DND-41 (cell line): Measurements from ENCODE around the gene NUPR1.

Source experiments
- ATAC-seq: fragments of 200-7000 bp; cut with Tn5 transposase; 3 replicates; pipeline ENCODE4 v1.9.1; 2021; ENCODE audit warnings: low read depth; ENCODE audit not compliant: insufficient read depth
- DNase-seq: peaks from one replicate; pipeline ENCODE4 v3.0.0-alpha.2; 2020
- H2AFZ ChIP-seq: 2 replicates; pipeline ENCODE4 v1.6.0; 2012; ENCODE audit warnings: low read depth, low read length
- H3K27ac ChIP-seq: 2 replicates; pipeline ENCODE4 v1.5.1; 2012; ENCODE audit warnings: low read length, inconsistent platforms
- H3K27me3 ChIP-seq: fragments of 200-600 bp; sonication (generic); 2 replicates; pipeline ENCODE4 v1.6.0; 2012; ENCODE audit warnings: low read length, mild to moderate bottlenecking, inconsistent platforms; ENCODE audit not compliant: insufficient read depth, poor library complexity
- H3K36me3 ChIP-seq: 2 replicates; pipeline ENCODE4 v1.5.1; 2012; ENCODE audit warnings: low read length, inconsistent platforms; ENCODE audit not compliant: insufficient read depth
- H3K4me1 ChIP-seq: 2 replicates; pipeline ENCODE4 v1.5.1; 2012; ENCODE audit warnings: mild to moderate bottlenecking, low read length; ENCODE audit not compliant: insufficient read depth
- H3K4me2 ChIP-seq: 2 replicates; pipeline ENCODE4 v1.6.0; 2012; ENCODE audit warnings: mild to moderate bottlenecking, moderate library complexity, low read length, inconsistent platforms; ENCODE audit not compliant: insufficient read depth
- H3K4me3 ChIP-seq, 2 experiments: fragments of 200-600 bp in 1 of 2; shearing (Covaris generic) in 1 of 2; 2 replicates each; pipeline ENCODE4 v1.5.1; 2012 to 2016; ENCODE audit warnings: inconsistent platforms in 2 of 2, low read length in 2 of 2, mild to moderate bottlenecking in 2 of 2, low read depth in 1 of 2, moderate library complexity in 1 of 2
- H3K79me2 ChIP-seq: 2 replicates; pipeline ENCODE4 v1.6.0; 2012; ENCODE audit warnings: low read length, inconsistent platforms; ENCODE audit not compliant: insufficient read depth
- H3K9ac ChIP-seq: 2 replicates; pipeline ENCODE4 v1.6.0; 2012; ENCODE audit warnings: low read depth, mild to moderate bottlenecking, inconsistent platforms, low read length, moderate library complexity
- H3K9me3 ChIP-seq: 2 replicates; pipeline ENCODE4 v1.5.1; 2012; ENCODE audit warnings: low read length, moderate library complexity, mild to moderate bottlenecking, inconsistent platforms; ENCODE audit not compliant: insufficient read depth, severe bottlenecking
- H4K20me1 ChIP-seq: 2 replicates; pipeline ENCODE4 v1.6.0; 2012; ENCODE audit warnings: low read length; ENCODE audit not compliant: insufficient read depth
- EZH2 ChIP-seq: IDR thresholded peaks from 3 replicates; pipeline ENCODE4 v1.6.1; 2012; ENCODE audit warnings: borderline replicate concordance, low read depth, mild to moderate bottlenecking, moderate library complexity, low read length, inconsistent platforms; ENCODE audit not compliant: severe bottlenecking
- TF ChIP-seq, protein P1 (sequence below): IDR thresholded peaks from 2 replicates; pipeline ENCODE4 v1.5.1; 2012; ENCODE audit warnings: borderline replicate concordance, low read length, moderate library complexity, mild to moderate bottlenecking; ENCODE audit not compliant: poor library complexity, severe bottlenecking; ENCODE audit errors: extremely low read depth

NUPR1 gene, protein sequence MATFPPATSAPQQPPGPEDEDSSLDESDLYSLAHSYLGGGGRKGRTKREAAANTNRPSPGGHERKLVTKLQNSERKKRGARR

DNA sequence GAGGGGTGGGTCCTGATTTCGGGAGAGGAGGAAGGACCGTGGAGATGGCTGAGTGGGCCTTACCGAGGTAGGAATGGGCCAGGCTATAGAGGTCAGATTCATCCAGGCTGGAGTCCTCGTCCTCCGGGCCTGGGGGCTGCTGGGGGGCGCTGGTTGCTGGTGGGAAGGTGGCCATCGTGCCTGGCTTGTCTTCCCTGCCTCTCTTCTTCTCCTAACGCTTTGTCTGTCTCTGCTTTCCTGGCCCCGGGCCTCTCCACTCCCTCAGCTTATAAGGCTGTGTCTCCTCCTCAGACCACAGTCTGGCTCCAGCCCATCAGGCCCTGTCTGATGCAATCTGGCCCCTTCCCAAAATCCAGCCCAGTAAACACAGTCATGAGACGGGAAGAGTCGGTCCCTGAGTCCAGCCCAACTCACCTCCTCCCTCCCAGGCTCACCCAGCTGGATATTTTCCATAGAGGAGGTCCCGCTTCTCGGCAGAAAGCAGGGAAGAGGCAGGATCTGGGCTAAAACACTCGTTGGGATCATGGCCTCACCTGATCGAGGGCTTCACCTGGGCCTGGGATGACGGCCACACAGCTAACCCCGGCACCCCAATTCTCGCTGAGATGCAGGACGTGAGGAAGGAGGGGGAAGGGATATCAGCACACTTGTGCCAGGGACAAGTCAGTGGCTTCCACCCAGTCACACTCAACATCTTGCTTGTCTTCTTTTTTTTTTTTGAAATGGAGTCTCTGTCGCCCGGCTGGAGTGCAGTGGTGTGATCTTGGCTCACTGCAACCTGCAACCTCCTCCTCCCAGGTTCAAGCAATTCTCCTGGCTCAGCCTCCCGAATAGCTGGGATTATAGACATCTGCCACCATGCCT lies at the start of gene NUPR1:
NUPR1 (minus strand) TSS at position 242 of the 864 bp plus-strand sequence; CDS start at position 175, 67 bp downstream.
- no peak within 1 kb of the TSS for H3K9ac ChIP-seq
- H3K27ac ChIP-seq, result no peak within 1 kb of the TSS
- TF ChIP-seq, protein P1, sequence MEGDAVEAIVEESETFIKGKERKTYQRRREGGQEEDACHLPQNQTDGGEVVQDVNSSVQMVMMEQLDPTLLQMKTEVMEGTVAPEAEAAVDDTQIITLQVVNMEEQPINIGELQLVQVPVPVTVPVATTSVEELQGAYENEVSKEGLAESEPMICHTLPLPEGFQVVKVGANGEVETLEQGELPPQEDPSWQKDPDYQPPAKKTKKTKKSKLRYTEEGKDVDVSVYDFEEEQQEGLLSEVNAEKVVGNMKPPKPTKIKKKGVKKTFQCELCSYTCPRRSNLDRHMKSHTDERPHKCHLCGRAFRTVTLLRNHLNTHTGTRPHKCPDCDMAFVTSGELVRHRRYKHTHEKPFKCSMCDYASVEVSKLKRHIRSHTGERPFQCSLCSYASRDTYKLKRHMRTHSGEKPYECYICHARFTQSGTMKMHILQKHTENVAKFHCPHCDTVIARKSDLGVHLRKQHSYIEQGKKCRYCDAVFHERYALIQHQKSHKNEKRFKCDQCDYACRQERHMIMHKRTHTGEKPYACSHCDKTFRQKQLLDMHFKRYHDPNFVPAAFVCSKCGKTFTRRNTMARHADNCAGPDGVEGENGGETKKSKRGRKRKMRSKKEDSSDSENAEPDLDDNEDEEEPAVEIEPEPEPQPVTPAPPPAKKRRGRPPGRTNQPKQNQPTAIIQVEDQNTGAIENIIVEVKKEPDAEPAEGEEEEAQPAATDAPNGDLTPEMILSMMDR, result no peak
- no peak for TF ChIP-seq EZH2
- H3K4me1 ChIP-seq, result no peaks in the 10 kb centered on the region
- no peaks in the 10 kb centered on the region for H3K27me3 ChIP-seq
- no peak within 1 kb of the TSS for H3K4me2 ChIP-seq
- H2AFZ ChIP-seq, result no peak within 1 kb of the TSS
- DNase-seq, result no peak
- no peaks in the 10 kb centered on the region for H3K9me3 ChIP-seq
- H3K79me2 ChIP-seq, result no peaks in the 10 kb centered on the region
- H3K4me3 ChIP-seq, result no peak within 1 kb of the TSS
- no peaks in the 10 kb centered on the region for H3K36me3 ChIP-seq
- H4K20me1 ChIP-seq, result no peaks in the 10 kb centered on the region
- ATAC-seq, result no peak

DNA sequence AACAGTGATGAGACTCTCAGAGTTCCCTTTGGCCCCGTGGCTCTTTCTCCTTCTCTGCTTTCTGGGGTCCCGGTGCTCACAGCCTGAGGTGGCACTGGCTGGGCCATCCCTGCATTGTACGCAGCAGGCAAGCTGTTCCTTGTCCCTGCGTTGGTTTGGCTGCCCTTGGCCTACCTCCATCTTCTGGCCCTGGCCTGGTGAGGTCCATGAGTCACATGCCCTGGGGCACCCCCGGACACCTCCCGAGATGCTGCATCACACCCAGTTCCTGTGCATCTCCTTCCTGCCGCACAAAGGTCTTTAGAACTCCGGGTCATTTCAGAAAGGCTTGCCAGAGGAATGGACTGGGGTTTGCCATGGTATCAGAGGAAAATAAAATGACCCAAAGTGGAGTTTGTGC lies 48.6 kb upstream of the NUPR1 start:
- H3K27ac ChIP-seq, result no peak overlapping the region
- no peaks in the 10 kb centered on the region for H4K20me1 ChIP-seq
- H3K36me3 ChIP-seq, result peaks cover 66% of the 10 kb centered on the region
- no peak overlapping the region for H3K4me2 ChIP-seq
- no peak overlapping the region for H3K9ac ChIP-seq
- H3K4me1 ChIP-seq, result no peaks in the 10 kb centered on the region
- H3K9me3 ChIP-seq, result no peaks in the 10 kb centered on the region
- TF ChIP-seq EZH2, result no peak
- TF ChIP-seq, protein P1, result no peak
- no peak overlapping the region for H3K4me3 ChIP-seq
- H3K79me2 ChIP-seq, result no peaks in the 10 kb centered on the region
- no peak overlapping the region for H2AFZ ChIP-seq
- H3K27me3 ChIP-seq, result no peaks in the 10 kb centered on the region
- ATAC-seq, result no peak
- no peak for DNase-seq

DNA sequence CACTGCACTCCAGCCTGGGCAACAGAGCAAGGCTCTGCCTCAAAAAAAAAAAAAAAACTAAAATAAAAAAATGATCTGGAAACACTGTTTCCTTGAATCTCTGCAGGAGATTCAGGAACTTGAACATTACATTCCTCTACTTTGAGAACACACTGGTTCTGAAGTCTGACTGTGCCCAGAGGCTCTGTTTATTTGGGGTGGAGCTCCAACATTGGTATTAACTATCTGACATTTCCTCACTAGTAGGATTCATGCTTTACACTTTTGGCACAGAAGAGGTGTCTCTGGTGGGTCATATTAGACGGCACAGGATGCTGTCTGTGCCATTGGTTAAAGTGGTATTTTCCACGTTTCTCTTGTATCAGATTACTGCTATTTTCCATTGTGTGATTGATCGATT lies 47.7 kb upstream of the NUPR1 start:
- no peak for DNase-seq
- Histone ChIP-seq H3K9me3 (no peaks in the 10 kb centered on the region), H3K4me1 (no peaks in the 10 kb centered on the region), H3K4me2 (no peak overlapping the region), H3K36me3 (peaks cover 72% of the 10 kb centered on the region), H3K27me3 (no peaks in the 10 kb centered on the region), H3K4me3 (no peak overlapping the region), H2AFZ (no peak overlapping the region), H4K20me1 (no peaks in the 10 kb centered on the region), H3K9ac (no peak overlapping the region), H3K27ac (no peak overlapping the region), H3K79me2 (no peaks in the 10 kb centered on the region)
- ATAC-seq, result no peak
- TF ChIP-seq EZH2, result no peak
- TF ChIP-seq, protein P1, result no peak
